K562 (cell line): ENCODE results near the gene PAAF1. TPM values are rescaled to one million over a fixed set of nuclear protein-coding genes. Genes with fewer than 3 reads are reported as not detected.

ENCODE experiments used
- ADNP ChIP-seq: fragments of 200-800 bp; sonication (Bioruptor generic); IDR thresholded peaks from 2 replicates; pipeline ENCODE4 v1.6.1; 2016; ENCODE audit warnings: missing genetic modification characterization, missing compliant biosample characterization
- ARNT ChIP-seq, 2 experiments: fragments of 450-650 bp; IDR thresholded peaks; 2 replicates each; pipeline ENCODE4 v1.6.1; 2016; ENCODE audit warnings: mild to moderate bottlenecking in 1 of 2
- KLF13 ChIP-seq: fragments of 450-650 bp; IDR thresholded peaks from 2 replicates; pipeline ENCODE4 v1.6.1; 2016; ENCODE audit warnings: missing genetic modification characterization, low read depth, mild to moderate bottlenecking, missing compliant biosample characterization, moderate library complexity, borderline replicate concordance
- MGA ChIP-seq: fragments of 450-650 bp; IDR thresholded peaks from 2 replicates; pipeline ENCODE4 v1.6.1; 2016; ENCODE audit warnings: mild to moderate bottlenecking, moderate library complexity
- NR2C1 ChIP-seq, 2 experiments: fragments of 450-650 bp; IDR thresholded peaks; 2 replicates each; pipeline ENCODE4 v1.6.1; 2017; ENCODE audit warnings: mild to moderate bottlenecking in 2 of 2, antibody characterized with exemption in 1 of 2, inconsistent platforms in 1 of 2, missing compliant biosample characterization in 1 of 2, missing genetic modification characterization in 1 of 2
- TBL1XR1 ChIP-seq, 2 experiments: IDR thresholded peaks; 2 replicates each; pipeline ENCODE4 v1.6.1; 2012; ENCODE audit warnings: improper control_type of control experiment in 2 of 2, low read length in 2 of 2, mild to moderate bottlenecking in 1 of 2
- TRIM24 ChIP-seq, 2 experiments: fragments of 450-650 bp; IDR thresholded peaks; 2 replicates each; pipeline ENCODE4 v1.6.1; 2016
- ZNF512 ChIP-seq: IDR thresholded peaks from 2 replicates; pipeline ENCODE4 v1.6.1; 2016; ENCODE audit warnings: missing genetic modification characterization, missing compliant biosample characterization
- polyA plus RNA-seq, 8 experiments: library from polyadenylated mRNA; depleted of rRNA in 4 of 8; stranded (reverse) in 5 of 8; unstranded in 3 of 8; fragments of >200 nt; fragmentation: Nextera tagmentation in 2 of 8; fragmentation: Illumina TruSeq in 1 of 8; extraction: Ambion mirVana in 2 of 8; extraction: Trizol in 1 of 8; gene quantifications; 2 replicates each; pipeline versions ENCODE4 v1.2.1 to v1.2.3, GENCODE V29; 2011 to 2014; ENCODE audit warnings: inconsistent platforms in 1 of 8, missing spikeins in 1 of 8
- total RNA-seq, 7 experiments: library from RNA; depleted of rRNA in 6 of 7; stranded (reverse); fragments of >200 nt in 6 of 7; fragmentation: Illumina TruSeq in 2 of 7; extraction: Trizol in 2 of 7; gene quantifications; 2 replicates each; pipeline versions ENCODE4 v1.2.1 to v1.2.3, GENCODE V29; 2011 to 2021; ENCODE audit warnings: low replicate concordance in 1 of 7

Gene PAAF1
- total and polyA plus RNA-seq, 9 of the 15 experiments (the other 6 are each of a cell fraction or from before 2014, with no cell fraction given): 13.5 to 78.6 (median 23.3) TPM

GRCh38 chr11:73912026-73912425, 35.2 kb downstream of the PAAF1 start (continued):
- no peak for TF ChIP-seq NR2C1 (IDR thresholded peaks at IDR 0.05)
- TF ChIP-seq NR2C1 (tag; IDR thresholded peaks at IDR 0.05): no peak
- TF ChIP-seq TBL1XR1 (IDR thresholded peaks at IDR 0.05; ENCODE audit: low read length in 2 of 2): no peak
- TF ChIP-seq ARNT (IDR thresholded peaks at IDR 0.05): no peak
- no peak for TF ChIP-seq KLF13 (tag)
- TF ChIP-seq TRIM24 (IDR thresholded peaks at IDR 0.05): no peak
- no peak for TF ChIP-seq MGA
- TF ChIP-seq ZNF512: no peak
- TF ChIP-seq ADNP (tag): no peak
- TF ChIP-seq, all 486 proteins: peak for 0
